GM21737 (cell line): ENCODE results near the gene CTSG.
"Not testable (repeated sequence)": the region's sequence is repeated elsewhere in the genome, so short reads cannot be mapped to it uniquely, and the experiment has no call there.

Source experiments
- ATAC-seq: cut with Tn5 transposase; IDR thresholded peaks from one replicate; pipeline ENCODE4 v1.9.1; 2021; ENCODE audit warnings: mild to moderate bottlenecking, moderate library complexity; ENCODE audit not compliant: unreplicated experiment

CTSG gene

DNA sequence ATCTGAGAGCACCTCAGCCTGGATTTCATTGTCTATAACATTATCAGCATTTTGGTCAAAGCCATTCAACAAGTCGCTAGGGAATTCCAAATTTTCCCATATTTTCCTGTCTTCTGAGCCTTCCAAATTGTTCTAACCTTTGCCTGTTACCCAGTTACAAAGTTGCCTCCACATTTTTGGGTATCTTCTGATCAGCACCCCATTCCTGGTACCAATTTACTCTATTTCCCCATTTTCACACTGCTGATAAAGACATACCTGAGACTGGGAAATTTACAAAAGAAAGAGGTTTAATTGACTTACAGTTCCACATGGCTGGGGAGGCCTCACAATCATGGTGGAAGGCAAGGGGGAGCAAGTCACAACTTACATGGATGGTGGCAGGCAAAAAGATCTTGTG, 27.0 kb downstream of the CTSG start:
- ATAC-seq, result not testable (repeated sequence)

DNA sequence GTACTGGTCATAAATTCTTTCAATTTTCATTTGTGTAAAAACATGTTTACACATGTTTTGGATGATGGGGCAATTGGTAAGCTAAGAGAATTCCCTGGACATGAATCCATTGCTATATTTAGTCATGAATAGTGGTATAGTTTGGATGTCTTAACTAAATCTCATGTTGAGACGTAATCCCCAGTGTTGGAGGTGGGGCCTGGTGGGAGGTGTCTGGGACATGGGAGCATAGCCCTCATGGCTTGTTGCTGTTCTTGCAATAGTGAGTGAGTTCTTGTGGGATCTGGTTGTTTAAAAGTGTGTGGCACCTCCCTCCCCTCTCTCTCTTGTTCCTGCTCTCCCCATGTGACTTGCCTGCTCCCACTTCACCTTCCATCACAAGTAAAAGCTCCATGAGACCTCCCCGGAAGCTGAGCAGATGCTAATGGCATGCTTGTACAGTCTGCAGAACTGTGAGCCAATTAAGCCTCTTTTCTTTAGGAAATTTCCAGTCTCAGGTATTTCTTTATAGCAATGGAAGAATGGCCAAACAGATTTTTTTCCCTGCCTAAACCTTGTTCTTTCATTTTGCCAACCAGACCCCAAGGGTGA, 33.6 kb downstream of the CTSG start:
- no peak for ATAC-seq

DNA sequence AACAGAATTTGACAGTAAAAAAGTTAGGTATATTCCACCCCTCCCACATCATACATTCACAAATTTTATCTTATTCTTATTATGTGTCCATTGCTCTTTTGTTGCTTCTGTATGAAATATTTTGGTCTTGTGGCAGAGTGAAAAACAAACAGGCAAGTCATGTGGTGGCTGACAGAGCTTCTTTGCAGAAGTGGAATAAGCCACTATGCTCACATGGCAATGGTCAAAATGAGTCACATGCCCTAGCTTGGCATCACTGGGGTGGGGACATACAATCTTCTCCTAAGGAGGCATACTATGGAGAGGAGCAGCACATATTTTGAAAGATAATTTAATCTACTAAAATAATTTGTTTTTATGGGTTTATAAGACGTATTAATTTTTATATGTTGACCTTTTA, 40.3 kb downstream of the CTSG start:
- ATAC-seq, result no peak

GRCh38 chr14:24534286-24534685, 41.8 kb downstream of the CTSG start:
- no peak for ATAC-seq

GRCh38 chr14:24525877-24526620, 50.0 kb downstream of the CTSG start:
- ATAC-seq, result not testable (repeated sequence)
